Stimulated activated CD4-positive, alpha-beta T cell treated with anti-CD3 and anti-CD28 coated beads, Interleukin-15, amount 100 ng/mL, for 48 hours (primary cell): ENCODE data around the gene ANO3.

Experiments used
- DNase-seq, 2 donors: peaks; one replicate each; pipeline ENCODE4 v3.0.0-alpha.2; 2020; ENCODE audit warnings: low read depth in 2 of 2

ANO3 gene

GRCh38 chr11:26359055-26359454 is 27.1 kb downstream of the ANO3 start:
- DNase-seq = no peak

- no peak for DNase-seq
Observed at GRCh38 chr11:26365284-26365683, 33.4 kb downstream of the ANO3 start.

GRCh38 chr11:26377619-26378018 is 45.7 kb downstream of the ANO3 start:
- no peak for DNase-seq

GRCh38 chr11:26399336-26399735 is 67.4 kb downstream of the ANO3 start:
- no peak for DNase-seq

GRCh38 chr11:26410706-26411366 is 78.9 kb downstream of the ANO3 start:
- DNase-seq = no peak

- no peak for DNase-seq
Observed at GRCh38 chr11:26412955-26413354, 81.0 kb downstream of the ANO3 start.

- DNase-seq = no peak
Observed at GRCh38 chr11:26418386-26418912, 86.5 kb downstream of the ANO3 start.

- DNase-seq = no peak
Observed at GRCh38 chr11:26420331-26420730, 88.4 kb downstream of the ANO3 start.

- DNase-seq = no peak
Observed at GRCh38 chr11:26424255-26424654, 92.3 kb downstream of the ANO3 start.

GRCh38 chr11:26439854-26440253 is 107.9 kb downstream of the ANO3 start:
- no peak for DNase-seq

GRCh38 chr11:26442131-26442530 is 110.2 kb downstream of the ANO3 start:
- DNase-seq = no peak

GRCh38 chr11:26443617-26444016 is 111.7 kb downstream of the ANO3 start:
- DNase-seq = no peak

- no peak for DNase-seq
Observed at GRCh38 chr11:26457636-26458035, 125.7 kb downstream of the ANO3 start.

GRCh38 chr11:26465274-26465673 is 133.3 kb downstream of the ANO3 start:
- DNase-seq = no peak

- no peak for DNase-seq
Observed at GRCh38 chr11:26467506-26467905, 135.6 kb downstream of the ANO3 start.

- DNase-seq = no peak
Observed at GRCh38 chr11:26470992-26471391, 139.1 kb downstream of the ANO3 start.

- DNase-seq = no peak
Observed at GRCh38 chr11:26473216-26474194, 141.6 kb downstream of the ANO3 start.

GRCh38 chr11:26474401-26474800 is 142.5 kb downstream of the ANO3 start:
- no peak for DNase-seq

GRCh38 chr11:26477396-26477795 is 145.5 kb downstream of the ANO3 start:
- DNase-seq = no peak

- DNase-seq = no peak
Observed at GRCh38 chr11:26478710-26479109, 146.8 kb downstream of the ANO3 start.

GRCh38 chr11:26480041-26480440 is 148.1 kb downstream of the ANO3 start:
- no peak for DNase-seq

- DNase-seq = no peak
Observed at GRCh38 chr11:26483108-26483507, 151.2 kb downstream of the ANO3 start.

GRCh38 chr11:26490546-26490945 is 158.6 kb downstream of the ANO3 start:
- no peak for DNase-seq
